Measurements from ENCODE around the gene DHRS11. TPM values are rescaled to one million over a fixed set of nuclear protein-coding genes. Genes with fewer than 3 reads are reported as not detected.

The DHRS11 gene
- total RNA-seq, 1 experiment from 2014 or later = 38.0 TPM

- POLR2A ChIA-PET = interaction anchor here (0.8 to 3.2 kb wide), 5 partner anchors 8 to 57 kb away, joined by 3 to 22 read pairs (median 3); partner anchors contain the start of gene DHRS11
- Mint-ChIP-seq H3K27me3 (ENCODE audit: low read depth) (no peaks in the 10 kb centered on the region), H3K27ac (peak overlapping the region; percentile 90), H3K36me3 (peaks cover 8% of the 10 kb centered on the region; the same call in 1 of the 2 replicates), H3K4me3 (peak overlapping the region; percentile 84), H3K9me3 (no peaks in the 10 kb centered on the region), H3K4me1 (peaks cover 24% of the 10 kb centered on the region)
- no peak for DNase-seq (ENCODE audit: low spot score)
- CTCF ChIA-PET = interaction anchor here (0.7 to 4.5 kb wide), 5 partner anchors 8 to 639 kb away, joined by 3 to 58 read pairs (median 15); partner anchors contain the start of gene DHRS11
- no peak for ATAC-seq
- TF ChIP-seq ATF1 (CRISPR knock-in tag; IDR thresholded peaks at IDR 0.05) (no peak), ELF4 (CRISPR knock-in tag; IDR thresholded peaks at IDR 0.05; ENCODE audit: low read depth) (no peak)
These were observed 8.8 kb downstream of the DHRS11 start for GRCh38 chr17:36600465-36600864.

- TF ChIP-seq ZNF423 (CRISPR knock-in tag; IDR thresholded peaks at IDR 0.05) = no peak
- peak; percentile 11; the same call in 1 of the 2 replicates for TF ChIP-seq KAT7 (CRISPR knock-in tag; IDR thresholded peaks at IDR 0.05; ENCODE audit: borderline replicate concordance)
- TF ChIP-seq NR2C2 (CRISPR knock-in tag; IDR thresholded peaks at IDR 0.05) = no peak
- ATAC-seq (peak; percentile 59), DNase-seq (ENCODE audit: low spot score) (no peak)
- H3K4me3 Mint-ChIP-seq = peak overlapping the region; percentile 84
- H3K36me3 Mint-ChIP-seq = peaks cover 7% of the 10 kb centered on the region; the same call in 1 of the 2 replicates
- POLR2A ChIA-PET = interaction anchor here (0.5 to 3.2 kb wide), 8 partner anchors 8 to 626 kb away, joined by 3 to 22 read pairs (median 3); partner anchors contain the start of gene DHRS11
- CTCF ChIA-PET = interaction anchor here (0.6 to 4.5 kb wide), 18 partner anchors 8 to 1244 kb away, joined by 3 to 87 read pairs (median 5); partner anchors contain the start of gene DHRS11
- H3K9me3 Mint-ChIP-seq = no peaks in the 10 kb centered on the region
- peak overlapping the region; percentile 90 for H3K27ac Mint-ChIP-seq
- peaks cover 27% of the 10 kb centered on the region for H3K4me1 Mint-ChIP-seq
- H3K27me3 Mint-ChIP-seq (ENCODE audit: low read depth) = no peaks in the 10 kb centered on the region
These were observed 9.2 kb downstream of the DHRS11 start for GRCh38 chr17:36600936-36601302.

GRCh38 chr17:36601303-36602029 is 9.8 kb downstream of the DHRS11 start, which contains the start of gene MRM1:
MRM1 (plus strand) TSS chr17:36601583; CDS start chr17:36601811, 228 bp downstream.
- DNase-seq (ENCODE audit: low spot score) (peak; percentile 93), ATAC-seq (peak; percentile 83)
- H3K4me3 Mint-ChIP-seq = peak within 1 kb of the TSS; percentile 84
- peaks cover 7% of the 10 kb centered on the region; the same call in 1 of the 2 replicates for H3K36me3 Mint-ChIP-seq
- H3K4me1 Mint-ChIP-seq = peaks cover 27% of the 10 kb centered on the region
- POLR2A ChIA-PET = interaction anchor here (0.5 to 3.2 kb wide), 9 partner anchors 9 to 626 kb away, joined by 3 to 22 read pairs (median 3); partner anchors contain the start of gene DHRS11
- CTCF ChIA-PET = interaction anchor here (0.6 to 4.5 kb wide), 23 partner anchors 9 to 1243 kb away, joined by 3 to 87 read pairs (median 5); partner anchors contain the start of gene DHRS11
- H3K27me3 Mint-ChIP-seq (ENCODE audit: low read depth) = no peaks in the 10 kb centered on the region
- H3K9me3 Mint-ChIP-seq = no peaks in the 10 kb centered on the region
- H3K27ac Mint-ChIP-seq = peak within 1 kb of the TSS; percentile 90
- TF ChIP-seq ZNF396 (CRISPR knock-in tag; IDR thresholded peaks at IDR 0.05; ENCODE audit: borderline replicate concordance) = no peak
- TF ChIP-seq ZNF219 (CRISPR knock-in tag; IDR thresholded peaks at IDR 0.05; ENCODE audit: borderline replicate concordance) = 0 out of 2 replicates have a peak, but pooled peaks have one; percentile 33
- peak; percentile 41 for TF ChIP-seq FOXP1 (CRISPR knock-in tag; IDR thresholded peaks at IDR 0.05; ENCODE audit: borderline replicate concordance)
- TF ChIP-seq MYBL2 (CRISPR knock-in tag; IDR thresholded peaks at IDR 0.05) = no peak; the same call in 1 of the 2 replicates
- peak; percentile 64; the same call in 1 of the 2 replicates for TF ChIP-seq ZNF671 (CRISPR knock-in tag; IDR thresholded peaks at IDR 0.05)
- 0 out of 2 replicates have a peak, but pooled peaks have one; percentile 10 for TF ChIP-seq PRDM15 (CRISPR knock-in tag; IDR thresholded peaks at IDR 0.05)
- peak; percentile 24; the same call in 1 of the 2 replicates for TF ChIP-seq KAT7 (CRISPR knock-in tag; IDR thresholded peaks at IDR 0.05; ENCODE audit: borderline replicate concordance)
- no peak for TF ChIP-seq GRHL2 (CRISPR knock-in tag; IDR thresholded peaks at IDR 0.05; ENCODE audit: insufficient replicate concordance, severe bottlenecking)
- no peak; the same call in 1 of the 2 replicates for TF ChIP-seq FOXK1 (CRISPR knock-in tag; IDR thresholded peaks at IDR 0.05)
- peak; percentile 71; the same call in 1 of the 2 replicates for TF ChIP-seq SP1 (CRISPR knock-in tag; conservative IDR thresholded peaks at IDR 0.05)
- peak; percentile 54 for TF ChIP-seq CREB1 (CRISPR knock-in tag; IDR thresholded peaks at IDR 0.05)
- 0 out of 2 replicates have a peak, but pooled peaks have one; percentile 4 for TF ChIP-seq ERG (CRISPR knock-in tag; IDR thresholded peaks at IDR 0.05)
- TF ChIP-seq ZBTB21 (CRISPR knock-in tag; IDR thresholded peaks at IDR 0.05; ENCODE audit: borderline replicate concordance) = peak; percentile 82; the same call in 1 of the 2 replicates
- TF ChIP-seq EMX1 (CRISPR knock-in tag; IDR thresholded peaks at IDR 0.05) = 0 out of 2 replicates have a peak, but pooled peaks have one; percentile 31
- TF ChIP-seq GABPB1 (CRISPR knock-in tag; IDR thresholded peaks at IDR 0.05) = peak; percentile 41; the same call in 1 of the 2 replicates
- TF ChIP-seq OVOL2 (CRISPR knock-in tag; IDR thresholded peaks at IDR 0.05; ENCODE audit: borderline replicate concordance) = no peak
- TF ChIP-seq ZNF121 (CRISPR knock-in tag; IDR thresholded peaks at IDR 0.05) = no peak
- peak; percentile 42; the same call in 1 of the 2 replicates for TF ChIP-seq RELA (CRISPR knock-in tag; IDR thresholded peaks at IDR 0.05; ENCODE audit: borderline replicate concordance)
- TF ChIP-seq CBFB (CRISPR knock-in tag; IDR thresholded peaks at IDR 0.05; ENCODE audit: low read depth) = no peak

Measured in WTC11 (cell line).